PC-9 (cell line): Measurements from ENCODE around the gene CDS1. TPM values are rescaled to one million over a fixed set of nuclear protein-coding genes. Genes with fewer than 3 reads are reported as not detected.

Experiments used
- BruUV-seq: library from RNA; stranded (reverse); fragments of 400-500 nt; replicated peaks from 2 replicates; lab custom pipeline; 2021; lab: Mats Ljungman, UMichigan
- CTCF ChIA-PET: fragments of 300-600 bp; sonication (Branson Sonifier 250); formaldehyde crosslinking; loops from one replicate; lab custom pipeline; 2022; ENCODE audit warnings: antibody characterized with exemption; lab: Charles Lee
- POLR2A ChIA-PET: fragments of 300-600 bp; sonication (Branson Sonifier 250); formaldehyde crosslinking; loops from one replicate; lab custom pipeline; 2022; ENCODE audit warnings: antibody characterized with exemption; ENCODE audit not compliant: unreplicated experiment; lab: Charles Lee
- DNase-seq, 2 experiments: peaks; one replicate each; pipeline versions ENCODE4 v3.0.0 to v3.0.0-alpha.2; 2015 to 2022; ENCODE audit warnings: mixed read lengths in 1 of 2
- H2AFZ ChIP-seq: fragments of 200-600 bp; sonication (generic); 2 replicates; pipeline ENCODE4 v1.8.1; 2017; ENCODE audit warnings: antibody characterized with exemption
- H3F3A ChIP-seq: fragments of 200-600 bp; sonication (generic); 2 replicates; pipeline ENCODE4 v1.8.1; 2017; ENCODE audit warnings: antibody characterized with exemption, mild to moderate bottlenecking, low read depth; ENCODE audit not compliant: insufficient read depth
- H3K27ac ChIP-seq: fragments of 200-600 bp; sonication (generic); 2 replicates; pipeline ENCODE4 v1.6.1; 2016; ENCODE audit warnings: mixed run types
- H3K27me3 ChIP-seq: fragments of 200-600 bp; sonication (generic); 2 replicates; pipeline ENCODE4 v1.6.1; 2016; ENCODE audit warnings: low read depth, mixed run types; ENCODE audit not compliant: insufficient read depth
- H3K36me3 ChIP-seq: fragments of 200-600 bp; sonication (generic); 2 replicates; pipeline ENCODE4 v1.6.1; 2016; ENCODE audit warnings: low read depth, mixed run types
- H3K4me1 ChIP-seq: fragments of 200-600 bp; sonication (generic); replicated peaks from 2 replicates; pipeline ENCODE4 v1.6.1; 2016; ENCODE audit warnings: mixed run types; ENCODE audit not compliant: insufficient read depth
- H3K4me2 ChIP-seq: fragments of 200-600 bp; sonication (generic); 2 replicates; pipeline ENCODE4 v1.6.1; 2017; ENCODE audit warnings: mixed run types
- H3K4me3 ChIP-seq: fragments of 200-600 bp; sonication (generic); 2 replicates; pipeline ENCODE4 v1.6.1; 2016; ENCODE audit warnings: mixed run types
- H3K79me2 ChIP-seq: fragments of 200-600 bp; sonication (generic); 2 replicates; pipeline ENCODE4 v1.6.1; 2017; ENCODE audit warnings: low read depth, mixed run types
- H3K9me2 ChIP-seq: fragments of 200-600 bp; sonication (generic); 2 replicates; pipeline ENCODE4 v1.8.1; 2017; ENCODE audit warnings: mild to moderate bottlenecking; ENCODE audit not compliant: insufficient read depth
- H3K9me3 ChIP-seq: fragments of 200-600 bp; sonication (generic); 2 replicates; pipeline ENCODE4 v1.8.1; 2016; ENCODE audit warnings: low read depth; ENCODE audit not compliant: insufficient read depth
- H4K20me1 ChIP-seq: fragments of 200-600 bp; sonication (generic); 2 replicates; pipeline ENCODE4 v1.8.1; 2017; ENCODE audit not compliant: insufficient read depth
- EZH2 ChIP-seq: fragments of 200-600 bp; sonication (generic); IDR thresholded peaks from 2 replicates; pipeline ENCODE4 v1.8.0; 2017; ENCODE audit warnings: antibody characterized with exemption, low read depth
- intact Hi-C: fragments of 100-400 bp; cut with micrococcal nuclease; formaldehyde crosslinking; loops from one replicate; pipeline ENCODE4 v1.10.0; 2022; ENCODE audit not compliant: unreplicated experiment
- total RNA-seq: library from RNA; stranded (reverse); gene quantifications from 2 replicates; pipeline ENCODE4 v1.2.3, GENCODE V29; 2021
- TF ChIP-seq, protein P1 (sequence below): fragments of 200-600 bp; sonication (generic); conservative IDR thresholded peaks from 2 replicates; pipeline ENCODE4 v1.6.1; 2017; ENCODE audit warnings: mixed run types, antibody characterized with exemption, mild to moderate bottlenecking, moderate library complexity

The CDS1 gene
- total RNA-seq, 1 experiment from 2014 or later, result 35.6 TPM

DNA sequence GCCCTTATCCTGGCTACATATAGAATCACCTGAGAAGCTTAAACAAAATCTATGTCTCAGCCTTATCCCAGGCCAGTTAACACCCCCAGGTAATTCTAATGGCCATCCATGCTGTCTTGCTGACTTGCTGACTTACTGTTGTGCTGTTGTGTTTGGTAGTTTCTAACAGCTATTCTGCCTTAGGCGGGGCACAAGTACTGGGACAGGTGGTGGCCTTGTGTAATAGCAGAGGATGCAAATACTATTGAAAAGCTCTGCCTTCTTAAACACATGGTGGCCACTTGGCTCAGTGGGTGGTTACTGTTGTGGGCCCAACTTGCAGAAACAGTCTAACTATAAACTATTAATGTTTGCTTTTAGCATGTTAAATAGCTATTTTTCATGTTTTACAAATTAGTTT is 56.2 kb downstream of the CDS1 start:
- Histone ChIP-seq H3K9me2 (no peaks in the 10 kb centered on the region), H3K27me3 (no peaks in the 10 kb centered on the region), H4K20me1 (no peaks in the 10 kb centered on the region), H3K9me3 (no peaks in the 10 kb centered on the region), H3K27ac (no peak overlapping the region), H3K4me2 (no peak overlapping the region), H3K4me3 (no peak overlapping the region), H3K4me1 (no peaks in the 10 kb centered on the region), H3K79me2 (no peaks in the 10 kb centered on the region), H2AFZ (no peak overlapping the region), H3F3A (no peaks in the 10 kb centered on the region), H3K36me3 (peaks cover 13% of the 10 kb centered on the region; the same call in 1 of the 2 replicates)
- no TSS peak for BruUV-seq
- DNase-seq, result no peak
- ChIA-PET CTCF (interaction anchor here (0.6 kb wide), 1 partner anchor 166 kb away, joined by 4 read pairs; no protein-coding TSS in a partner anchor), POLR2A (no interaction called here)
- no peak for TF ChIP-seq EZH2
- TF ChIP-seq, protein P1, sequence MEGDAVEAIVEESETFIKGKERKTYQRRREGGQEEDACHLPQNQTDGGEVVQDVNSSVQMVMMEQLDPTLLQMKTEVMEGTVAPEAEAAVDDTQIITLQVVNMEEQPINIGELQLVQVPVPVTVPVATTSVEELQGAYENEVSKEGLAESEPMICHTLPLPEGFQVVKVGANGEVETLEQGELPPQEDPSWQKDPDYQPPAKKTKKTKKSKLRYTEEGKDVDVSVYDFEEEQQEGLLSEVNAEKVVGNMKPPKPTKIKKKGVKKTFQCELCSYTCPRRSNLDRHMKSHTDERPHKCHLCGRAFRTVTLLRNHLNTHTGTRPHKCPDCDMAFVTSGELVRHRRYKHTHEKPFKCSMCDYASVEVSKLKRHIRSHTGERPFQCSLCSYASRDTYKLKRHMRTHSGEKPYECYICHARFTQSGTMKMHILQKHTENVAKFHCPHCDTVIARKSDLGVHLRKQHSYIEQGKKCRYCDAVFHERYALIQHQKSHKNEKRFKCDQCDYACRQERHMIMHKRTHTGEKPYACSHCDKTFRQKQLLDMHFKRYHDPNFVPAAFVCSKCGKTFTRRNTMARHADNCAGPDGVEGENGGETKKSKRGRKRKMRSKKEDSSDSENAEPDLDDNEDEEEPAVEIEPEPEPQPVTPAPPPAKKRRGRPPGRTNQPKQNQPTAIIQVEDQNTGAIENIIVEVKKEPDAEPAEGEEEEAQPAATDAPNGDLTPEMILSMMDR, result no peak
- intact Hi-C loops, result no loop called here

DNA sequence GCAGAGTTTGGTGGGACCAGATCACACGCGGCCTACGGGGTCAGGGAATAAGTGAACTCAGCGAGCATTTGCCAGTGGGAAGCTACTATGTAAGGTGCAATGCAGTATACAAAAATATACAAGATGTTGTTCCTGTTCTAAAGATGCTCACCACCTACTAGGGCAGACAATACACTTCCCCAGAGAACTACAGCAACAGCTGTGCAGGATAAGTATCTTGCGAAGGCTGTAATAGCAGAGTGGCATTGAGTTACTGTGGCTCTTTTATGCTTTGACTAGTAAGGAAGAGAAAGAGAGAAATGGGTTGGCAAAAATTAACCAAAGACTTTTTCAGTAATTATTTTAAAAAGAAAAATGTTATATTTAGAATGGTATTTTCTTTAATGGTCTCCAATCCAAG is 61.2 kb downstream of the CDS1 start:
- H3K36me3 ChIP-seq, result peaks cover 18% of the 10 kb centered on the region; the same call in 1 of the 2 replicates
- no TSS peak for BruUV-seq
- CTCF ChIA-PET, result no interaction called here

DNA sequence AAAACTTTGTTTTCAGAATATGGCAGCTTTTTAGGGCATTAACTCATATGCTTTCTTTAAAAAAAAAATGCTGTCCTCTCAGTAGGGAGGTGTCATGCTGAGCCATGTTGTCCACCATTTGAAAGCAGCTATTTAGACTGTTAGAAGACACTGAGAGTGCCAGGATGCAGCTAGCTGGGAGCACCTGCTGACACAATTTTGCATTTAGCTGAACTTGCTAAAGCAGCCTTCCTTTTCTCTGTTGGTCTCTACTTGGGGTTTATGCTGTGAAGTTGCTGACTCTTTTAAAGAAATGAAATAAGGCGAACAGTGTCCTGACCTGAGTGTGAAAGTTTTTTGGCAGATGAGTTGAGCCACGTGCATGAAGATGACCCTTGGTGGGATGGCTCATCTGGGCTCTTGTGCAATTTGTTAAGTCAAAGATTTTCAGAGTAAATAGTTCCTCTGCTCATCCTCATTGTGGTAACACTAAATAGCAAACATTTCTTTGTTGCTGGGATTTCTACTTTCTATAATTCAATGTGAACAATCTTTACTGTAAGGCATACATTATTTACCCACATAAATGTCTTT is 64.5 kb downstream of the CDS1 start:
- intact Hi-C loops, result no loop called here
- BruUV-seq, result no TSS peak
- H4K20me1 ChIP-seq, result no peaks in the 10 kb centered on the region

More for the DNA sequence above, 61.2 kb downstream of the CDS1 start:
- no peak for DNase-seq
- Histone ChIP-seq H3F3A (peaks cover 2% of the 10 kb centered on the region; the same call in 1 of the 2 replicates), H3K4me2 (no peak overlapping the region), H3K27ac (no peak overlapping the region), H3K9me3 (no peaks in the 10 kb centered on the region), H3K4me1 (no peaks in the 10 kb centered on the region), H4K20me1 (no peaks in the 10 kb centered on the region), H3K4me3 (no peak overlapping the region), H2AFZ (no peak overlapping the region), H3K79me2 (no peaks in the 10 kb centered on the region), H3K9me2 (no peaks in the 10 kb centered on the region), H3K27me3 (no peaks in the 10 kb centered on the region)
- POLR2A ChIA-PET, result no interaction called here
- intact Hi-C loops, result no loop called here
- no peak for TF ChIP-seq EZH2
- TF ChIP-seq, protein P1, result no peak

More for the DNA sequence above, 64.5 kb downstream of the CDS1 start:
- H3K36me3 ChIP-seq, result peaks cover 10% of the 10 kb centered on the region; the same call in 1 of the 2 replicates
- no peaks in the 10 kb centered on the region for H3K9me2 ChIP-seq
- POLR2A ChIA-PET, result no interaction called here
- CTCF ChIA-PET, result no interaction called here
- H3K27me3 ChIP-seq, result no peaks in the 10 kb centered on the region
- H3K9me3 ChIP-seq, result no peaks in the 10 kb centered on the region
- H3F3A ChIP-seq, result peaks cover 2% of the 10 kb centered on the region; the same call in 1 of the 2 replicates
- H3K79me2 ChIP-seq, result no peaks in the 10 kb centered on the region
- H2AFZ ChIP-seq, result no peak overlapping the region
- no peak for DNase-seq
- no peak overlapping the region for H3K4me3 ChIP-seq
- H3K4me1 ChIP-seq, result no peaks in the 10 kb centered on the region
- no peak for TF ChIP-seq EZH2
- TF ChIP-seq, protein P1, result no peak
- H3K27ac ChIP-seq, result no peak overlapping the region
- no peak overlapping the region for H3K4me2 ChIP-seq
